Small intestine (tissue), 7 donors: Measurements from ENCODE around the gene ATP7A. TPM values are rescaled to one million over a fixed set of nuclear protein-coding genes. Genes with fewer than 3 reads are reported as not detected.

Experiments used
- DNase-seq, 2 donors: peaks; one replicate each; pipeline versions ENCODE4 v3.0.0 to v3.0.0-alpha.2; 2013
- FAIRE-seq: peaks from 2 replicates; lab custom pipeline; 2012; peaks lifted over from hg19 to GRCh38; lab: Jason Lieb, UNC
- H3K27ac ChIP-seq, 3 donors: one replicate each; pipeline ENCODE4 v1.5.1; 2013; ENCODE audit warnings: low read length in 2 of 3, mild to moderate bottlenecking in 2 of 3, control low read depth in 1 of 3, inconsistent platforms in 1 of 3, low read depth in 1 of 3, moderate library complexity in 1 of 3
- H3K27me3 ChIP-seq, 3 donors: one replicate each; pipeline ENCODE4 v1.6.1; 2013; ENCODE audit warnings: low read length in 3 of 3, inconsistent platforms in 1 of 3; ENCODE audit not compliant: control insufficient read depth in 3 of 3, insufficient read depth in 3 of 3
- H3K36me3 ChIP-seq, 3 donors: one replicate each; pipeline ENCODE4 v1.6.1; 2013; ENCODE audit warnings: low read length in 3 of 3, inconsistent platforms in 1 of 3, low read depth in 1 of 3, mild to moderate bottlenecking in 1 of 3, moderate library complexity in 1 of 3; ENCODE audit not compliant: control insufficient read depth in 3 of 3, insufficient read depth in 2 of 3
- H3K4me1 ChIP-seq, 3 donors: one replicate each; pipeline ENCODE4 v1.6.1; 2013; ENCODE audit warnings: low read length in 2 of 3, inconsistent platforms in 1 of 3, low read depth in 1 of 3, mild to moderate bottlenecking in 1 of 3, moderate library complexity in 1 of 3; ENCODE audit not compliant: control insufficient read depth in 3 of 3, insufficient read depth in 2 of 3
- H3K4me3 ChIP-seq, 3 donors: one replicate each; pipeline ENCODE4 v1.5.1; 2013; ENCODE audit warnings: low read length in 3 of 3, control low read depth in 1 of 3, inconsistent platforms in 1 of 3, low read depth in 1 of 3, mild to moderate bottlenecking in 1 of 3, moderate library complexity in 1 of 3
- H3K9me3 ChIP-seq, 2 donors: one replicate each; pipeline ENCODE4 v1.6.1; 2013; ENCODE audit warnings: low read depth in 1 of 2, low read length in 1 of 2; ENCODE audit not compliant: control insufficient read depth in 2 of 2, insufficient read depth in 1 of 2
- WGBS, 3 donors: extraction: QIAGEN DNeasy Blood & Tissue Kit; methylation state at CpG; one replicate each; pipeline ENCODE4 v1.1.7; 2013; 5-methylcytosine and 5-hydroxymethylcytosine counted together
- polyA plus RNA-seq, 4 donors: library from polyadenylated mRNA; stranded (reverse) in 3 of 4; unstranded in 1 of 4; fragments of 200-250 nt in 3 of 4; fragments of 120-200 nt in 1 of 4; gene quantifications; one replicate each; pipeline versions ENCODE4 v1.2.1 to v1.2.3, GENCODE V29; 2013
- donor health status: healthy with polysubstance abuse.
- donor health status: control.
- donor health status: control.
- donor health status: Bipolar disorder and iron deficiency.
- donor health status: healthy.

The ATP7A gene
- polyA plus RNA-seq, 4 donors: 0.81 to 9.2 (median 1.8) TPM

DNA sequence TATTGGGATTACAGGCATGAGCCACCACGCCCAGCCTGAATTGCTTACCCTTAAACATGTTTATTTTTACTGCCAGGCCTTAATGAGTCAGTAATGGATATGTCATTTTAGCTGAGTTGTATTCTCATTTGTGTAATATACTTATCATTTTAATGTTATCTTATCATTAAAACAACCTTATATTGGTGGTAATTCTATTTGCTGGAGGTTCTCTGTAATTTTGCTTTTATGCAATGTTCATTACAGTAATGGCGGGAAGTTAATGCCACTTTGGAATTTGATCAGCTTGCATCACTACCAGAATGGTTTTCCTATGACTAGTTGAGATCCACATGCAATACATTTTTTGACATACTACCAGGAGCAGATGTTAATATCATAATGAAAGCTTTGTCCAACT lies 65.3 kb downstream of the ATP7A start:
- Histone ChIP-seq H3K4me3 (no peak overlapping the region), H3K4me1 (no peaks in the 10 kb centered on the region), H3K27me3 (no peaks in the 10 kb centered on the region), H3K9me3 (no peaks in the 10 kb centered on the region), H3K27ac (peak overlapping the region in 1 of 3 donors; percentile 23), H3K36me3 (peaks cover 0 to 2% (median 0%) of the 10 kb centered on the region in 3 donors)
- DNase-seq (peak; percentile 51 to 78), FAIRE-seq (no peak)
- 31 to 61% (median 33%) methylated on average over 2 of the region's 2 CpGs for WGBS, 3 donors

DNA sequence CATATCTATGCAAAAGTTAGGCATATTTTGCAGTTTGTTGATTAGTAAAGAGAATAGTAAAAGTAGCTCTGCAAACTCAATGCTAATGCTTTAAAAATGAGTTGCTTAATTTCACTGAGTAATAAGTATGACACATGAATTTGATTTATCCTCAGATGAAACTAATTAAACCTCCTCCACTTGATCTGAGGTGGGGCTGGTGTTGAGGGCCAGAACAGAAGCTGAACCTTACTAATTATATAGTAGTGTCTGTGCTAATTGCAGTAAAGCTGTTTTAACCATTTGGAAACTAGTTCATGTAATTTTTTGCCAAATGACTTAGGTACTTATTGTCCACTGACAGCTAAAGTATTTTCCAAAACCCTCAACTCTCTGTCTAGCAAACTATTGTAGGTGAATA lies 66.6 kb downstream of the ATP7A start:
- peaks cover 0 to 1% (median 0%) of the 10 kb centered on the region in 3 donors for H3K36me3 ChIP-seq
- FAIRE-seq (peak; percentile 30), DNase-seq (no peak)
- H3K27ac ChIP-seq: no peak overlapping the region
- H3K9me3 ChIP-seq: no peaks in the 10 kb centered on the region
- H3K27me3 ChIP-seq: no peaks in the 10 kb centered on the region
- no peaks in the 10 kb centered on the region for H3K4me1 ChIP-seq
- no peak overlapping the region for H3K4me3 ChIP-seq

DNA sequence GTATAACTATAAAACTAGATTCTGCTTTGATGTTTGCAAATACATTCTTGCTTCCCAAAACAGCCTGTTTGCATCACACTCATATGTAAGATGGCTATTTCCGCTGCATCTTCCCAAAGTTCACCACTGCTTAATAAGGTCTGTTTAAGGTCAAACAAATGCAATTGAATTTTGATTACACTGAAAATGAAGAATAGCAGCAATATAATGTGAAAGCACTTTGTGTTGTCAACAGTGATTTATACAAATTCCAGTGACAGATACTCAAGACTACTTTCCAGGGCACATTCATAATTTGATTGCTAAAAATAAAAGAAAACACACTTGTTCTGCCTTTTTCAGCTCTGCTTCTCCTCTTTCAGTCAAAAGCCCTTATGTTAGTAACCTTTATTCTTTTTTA lies 67.0 kb downstream of the ATP7A start:
- Histone ChIP-seq H3K9me3 (no peaks in the 10 kb centered on the region), H3K4me3 (no peak overlapping the region), H3K27me3 (no peaks in the 10 kb centered on the region), H3K27ac (no peak overlapping the region), H3K36me3 (no peaks in the 10 kb centered on the region), H3K4me1 (no peaks in the 10 kb centered on the region)
- FAIRE-seq (no peak), DNase-seq (no peak)
- 74 to 96% (median 81%) methylated on average over 1 of the region's 1 CpG for WGBS, 3 donors

DNA sequence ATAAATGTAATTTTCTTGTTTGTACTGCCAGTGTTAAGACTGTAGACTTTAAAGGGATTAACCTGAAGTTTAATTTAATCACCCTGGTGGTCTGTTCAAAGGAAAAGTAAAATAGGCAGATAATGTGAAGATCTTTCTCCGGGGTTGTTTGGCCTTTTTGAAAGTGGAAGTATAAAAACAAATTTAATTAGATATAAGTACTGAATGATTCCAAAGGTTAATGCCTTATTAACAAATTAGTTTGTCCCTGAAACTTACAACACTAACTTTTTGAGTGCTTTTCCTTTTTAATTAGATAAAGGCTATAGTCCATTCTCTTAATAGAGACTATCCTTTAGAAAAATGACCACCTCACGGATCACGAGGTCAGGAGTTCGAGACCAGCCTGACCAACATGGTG lies 69.4 kb downstream of the ATP7A start:
- Histone ChIP-seq H3K4me1 (no peaks in the 10 kb centered on the region), H3K27me3 (no peaks in the 10 kb centered on the region), H3K27ac (no peak overlapping the region), H3K9me3 (no peaks in the 10 kb centered on the region), H3K4me3 (no peak overlapping the region), H3K36me3 (no peaks in the 10 kb centered on the region)
- WGBS, 3 donors: 63 to 81% (median 67%) methylated on average over 4 of the region's 4 CpGs
- FAIRE-seq: peak; percentile 36
- peak in 1 of 2 donors; percentile 7 for DNase-seq

DNA sequence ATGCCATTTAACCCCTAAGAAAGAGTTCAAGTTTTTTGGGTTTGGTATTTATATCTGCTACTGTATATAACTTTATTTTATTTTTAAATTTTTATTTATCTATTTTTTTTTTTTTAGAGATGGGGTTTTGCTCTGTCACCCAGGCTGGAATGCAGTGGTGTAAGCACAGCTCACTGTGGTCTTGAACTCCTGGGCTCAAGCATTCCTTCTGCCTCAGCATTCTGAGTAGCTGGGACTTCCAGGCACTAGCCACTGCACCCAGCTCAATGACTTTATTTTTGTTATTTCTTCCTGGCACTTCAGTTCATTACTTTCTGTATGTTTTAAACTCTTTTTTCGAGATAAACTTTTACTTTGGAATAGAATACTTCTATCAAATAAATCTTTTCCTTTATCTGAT lies 101.4 kb downstream of the ATP7A start:
- DNase-seq: no peak
- Histone ChIP-seq H3K36me3 (no peaks in the 10 kb centered on the region), H3K4me3 (no peak overlapping the region), H3K27ac (no peak overlapping the region), H3K9me3 (no peaks in the 10 kb centered on the region), H3K4me1 (no peaks in the 10 kb centered on the region), H3K27me3 (no peaks in the 10 kb centered on the region)
- WGBS, 3 donors: 87 to 95% (median 88%) methylated on average over 1 of the region's 1 CpG
- FAIRE-seq: no peak

DNA sequence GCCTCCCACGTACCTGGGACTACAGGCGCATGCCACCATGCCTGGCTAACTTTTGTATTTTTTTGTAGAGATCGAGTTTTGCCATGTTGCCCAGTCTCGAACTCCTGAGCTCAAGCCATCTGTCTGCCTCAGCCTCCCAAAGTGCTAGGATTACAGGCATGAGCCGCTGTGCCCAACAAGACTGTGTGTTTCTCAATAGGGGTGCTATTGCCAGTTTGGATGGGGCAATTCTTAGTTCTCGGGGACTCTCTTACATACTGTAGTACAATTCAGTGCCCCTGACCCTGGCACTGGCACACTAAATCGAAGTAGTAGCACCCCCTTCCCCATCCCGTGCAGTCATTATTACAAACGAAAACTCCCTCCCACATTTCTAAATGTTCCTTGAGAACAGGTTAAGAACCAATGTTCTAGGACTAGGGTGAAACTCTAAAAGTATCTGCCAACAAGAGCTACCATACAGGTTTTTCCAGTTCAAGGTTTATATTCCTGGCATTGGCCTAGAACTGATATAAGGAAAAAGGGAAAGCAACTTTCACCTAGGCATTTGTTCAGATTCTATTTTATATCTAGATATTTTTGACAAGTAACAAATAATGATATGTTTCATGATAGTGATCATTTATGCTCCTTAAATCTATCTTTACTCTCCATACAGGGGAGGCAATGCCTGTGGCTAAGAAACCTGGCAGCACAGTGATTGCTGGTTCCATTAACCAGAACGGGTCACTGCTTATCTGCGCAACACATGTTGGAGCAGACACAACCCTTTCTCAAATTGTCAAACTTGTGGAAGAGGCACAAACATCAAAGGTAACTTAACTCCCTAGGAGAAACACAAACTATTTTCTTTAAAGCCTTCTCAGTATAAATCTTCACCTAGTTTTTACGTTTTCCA lies 109.3 kb downstream of the ATP7A start:
- WGBS, 3 donors: 66 to 84% (median 66%) methylated on average over 12 of the region's 12 CpGs
- Histone ChIP-seq H3K27ac (no peak overlapping the region), H3K36me3 (no peaks in the 10 kb centered on the region), H3K4me1 (no peaks in the 10 kb centered on the region), H3K4me3 (no peak overlapping the region), H3K9me3 (no peaks in the 10 kb centered on the region), H3K27me3 (no peaks in the 10 kb centered on the region)
- DNase-seq (peak; percentile 4 to 61), FAIRE-seq (no peak)

DNA sequence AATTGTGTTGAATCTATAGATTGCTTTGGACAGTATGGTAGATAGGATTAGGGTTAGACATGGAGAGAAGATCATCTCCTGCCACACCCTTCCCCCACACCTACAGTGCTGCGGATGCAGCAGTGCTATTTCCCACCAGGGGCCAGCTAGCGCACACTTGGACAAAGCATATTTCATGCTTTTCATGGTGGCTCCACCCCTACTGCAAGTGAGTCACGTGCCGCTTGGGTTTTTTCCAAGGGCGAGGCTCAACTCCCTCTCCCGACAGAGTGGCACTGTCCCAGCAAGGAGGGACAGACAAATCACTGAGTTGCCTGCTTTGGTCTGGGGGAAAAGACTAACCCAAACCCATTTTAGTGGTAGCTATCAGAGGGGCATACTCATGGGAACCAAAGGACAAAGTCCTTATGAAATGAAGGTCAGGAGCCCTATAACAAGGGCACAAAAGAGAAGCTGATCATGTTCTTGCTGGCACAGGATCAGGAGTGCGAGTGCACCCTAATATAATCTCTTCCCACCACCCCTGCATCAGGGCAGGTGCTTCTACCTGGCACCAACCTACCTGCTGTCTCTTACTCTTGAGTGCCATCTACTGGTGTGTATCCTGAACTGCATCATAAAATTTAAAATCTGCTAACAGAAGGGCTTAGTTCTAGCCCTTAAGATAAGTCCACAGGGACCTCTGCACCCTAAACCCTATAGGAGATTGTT lies 114.0 kb downstream of the ATP7A start:
- DNase-seq: peak; percentile 21 to 43

DNA sequence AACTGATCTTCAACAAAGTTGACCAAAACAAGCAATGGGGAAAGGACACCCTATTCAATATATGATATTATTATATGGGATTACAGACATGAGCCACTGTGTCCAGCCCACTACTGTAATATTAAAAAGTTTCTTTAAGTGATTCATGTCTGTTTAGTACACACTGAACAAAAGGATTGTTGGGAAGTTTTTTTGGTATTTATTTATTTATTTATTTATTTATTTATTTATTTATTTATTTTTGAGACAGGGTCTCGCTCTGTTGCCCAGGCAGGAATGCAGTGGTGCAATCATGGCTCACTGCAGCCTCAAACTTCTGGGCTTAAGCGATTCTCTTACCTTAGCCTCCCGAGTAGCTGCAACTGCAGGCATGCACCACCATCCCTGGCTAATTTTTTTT lies 117.3 kb downstream of the ATP7A start:
- DNase-seq (no peak), FAIRE-seq (no peak)
- no peaks in the 10 kb centered on the region for H3K27me3 ChIP-seq
- H3K4me1 ChIP-seq: no peaks in the 10 kb centered on the region
- H3K27ac ChIP-seq: no peak overlapping the region
- H3K9me3 ChIP-seq: no peaks in the 10 kb centered on the region
- WGBS, 3 donors: 80 to 96% (median 94%) methylated on average over 3 of the region's 3 CpGs
- no peak overlapping the region for H3K4me3 ChIP-seq
- no peaks in the 10 kb centered on the region for H3K36me3 ChIP-seq

More for the DNA sequence above, 114.0 kb downstream of the ATP7A start:
- no peak for FAIRE-seq
- Histone ChIP-seq H3K9me3 (no peaks in the 10 kb centered on the region), H3K36me3 (no peaks in the 10 kb centered on the region), H3K27ac (no peak overlapping the region), H3K27me3 (no peaks in the 10 kb centered on the region), H3K4me1 (no peaks in the 10 kb centered on the region), H3K4me3 (no peak overlapping the region)
- 39 to 69% (median 40%) methylated on average over 7 of the region's 7 CpGs for WGBS, 3 donors
